ENCODE data around the gene METTL22.
"Not testable (repeated sequence)": the region's sequence is repeated elsewhere in the genome, so short reads cannot be mapped to it uniquely, and the experiment has no call there.

Gene METTL22

DNA sequence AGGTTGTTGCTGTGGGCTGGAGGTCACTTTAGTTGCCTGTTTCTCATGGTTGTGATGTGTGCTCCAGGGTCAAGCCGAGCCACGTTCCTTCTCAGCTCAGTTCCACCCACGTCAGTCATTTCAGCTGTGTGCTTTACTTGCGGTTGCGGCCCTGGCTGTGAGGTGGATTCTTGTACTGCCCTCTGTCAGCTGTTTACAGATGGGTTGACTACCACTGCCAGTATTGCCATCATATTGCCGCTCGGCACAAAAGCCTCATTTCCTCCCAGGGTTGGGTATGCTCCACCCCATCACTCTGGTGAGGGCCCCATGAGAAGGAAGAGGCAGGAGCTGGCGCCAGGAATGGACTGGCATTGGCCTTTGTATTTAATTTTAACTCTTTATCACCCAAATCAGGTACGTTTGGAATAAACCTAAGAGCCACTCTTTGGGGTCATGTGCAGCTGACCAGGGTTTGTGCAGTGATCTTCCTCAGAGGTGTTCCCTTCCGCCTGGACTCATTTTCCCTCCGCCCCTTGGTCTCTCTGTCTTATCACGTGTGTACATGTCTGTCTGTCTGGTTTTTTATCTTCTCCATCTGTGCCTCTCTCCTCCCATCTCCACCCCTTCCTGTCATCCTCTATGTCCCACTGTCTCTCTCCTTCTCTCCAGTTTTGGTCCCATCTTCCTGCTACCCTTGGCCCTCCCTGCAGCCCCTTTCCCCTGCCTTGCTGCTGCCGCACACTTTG lies 25.0 kb downstream of the METTL22 start:
- Histone ChIP-seq H3K4me2 (ENCODE audit: low read length) (no peak overlapping the region), H3K36me3 (replicated peaks; ENCODE audit: low read depth, low read length) (peaks cover 34% of the 10 kb centered on the region), H3K4me1 (ENCODE audit: low read length) (no peaks in the 10 kb centered on the region), H4K20me1 (ENCODE audit: insufficient read depth, low read length) (no peaks in the 10 kb centered on the region), H2AFZ (ENCODE audit: low read depth, low read length) (no peak overlapping the region), H3K27me3 (ENCODE audit: low read depth, low read length) (no peaks in the 10 kb centered on the region), H3K4me3 (ENCODE audit: low read length) (no peak overlapping the region), H3K9ac (ENCODE audit: low read length) (no peak overlapping the region), H3K79me2 (ENCODE audit: low read length) (no peaks in the 10 kb centered on the region), H3K27ac (ENCODE audit: low read length) (no peak overlapping the region), H3K9me3 (ENCODE audit: insufficient read depth, low read length) (no peaks in the 10 kb centered on the region)
- TF ChIP-seq, protein P1, sequence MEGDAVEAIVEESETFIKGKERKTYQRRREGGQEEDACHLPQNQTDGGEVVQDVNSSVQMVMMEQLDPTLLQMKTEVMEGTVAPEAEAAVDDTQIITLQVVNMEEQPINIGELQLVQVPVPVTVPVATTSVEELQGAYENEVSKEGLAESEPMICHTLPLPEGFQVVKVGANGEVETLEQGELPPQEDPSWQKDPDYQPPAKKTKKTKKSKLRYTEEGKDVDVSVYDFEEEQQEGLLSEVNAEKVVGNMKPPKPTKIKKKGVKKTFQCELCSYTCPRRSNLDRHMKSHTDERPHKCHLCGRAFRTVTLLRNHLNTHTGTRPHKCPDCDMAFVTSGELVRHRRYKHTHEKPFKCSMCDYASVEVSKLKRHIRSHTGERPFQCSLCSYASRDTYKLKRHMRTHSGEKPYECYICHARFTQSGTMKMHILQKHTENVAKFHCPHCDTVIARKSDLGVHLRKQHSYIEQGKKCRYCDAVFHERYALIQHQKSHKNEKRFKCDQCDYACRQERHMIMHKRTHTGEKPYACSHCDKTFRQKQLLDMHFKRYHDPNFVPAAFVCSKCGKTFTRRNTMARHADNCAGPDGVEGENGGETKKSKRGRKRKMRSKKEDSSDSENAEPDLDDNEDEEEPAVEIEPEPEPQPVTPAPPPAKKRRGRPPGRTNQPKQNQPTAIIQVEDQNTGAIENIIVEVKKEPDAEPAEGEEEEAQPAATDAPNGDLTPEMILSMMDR (IDR thresholded peaks at IDR 0.05; ENCODE audit: low read depth, low read length) = no peak
- no peak for TF ChIP-seq EZH2phosphoT487 (IDR thresholded peaks at IDR 0.05; ENCODE audit: low read depth)

DNA sequence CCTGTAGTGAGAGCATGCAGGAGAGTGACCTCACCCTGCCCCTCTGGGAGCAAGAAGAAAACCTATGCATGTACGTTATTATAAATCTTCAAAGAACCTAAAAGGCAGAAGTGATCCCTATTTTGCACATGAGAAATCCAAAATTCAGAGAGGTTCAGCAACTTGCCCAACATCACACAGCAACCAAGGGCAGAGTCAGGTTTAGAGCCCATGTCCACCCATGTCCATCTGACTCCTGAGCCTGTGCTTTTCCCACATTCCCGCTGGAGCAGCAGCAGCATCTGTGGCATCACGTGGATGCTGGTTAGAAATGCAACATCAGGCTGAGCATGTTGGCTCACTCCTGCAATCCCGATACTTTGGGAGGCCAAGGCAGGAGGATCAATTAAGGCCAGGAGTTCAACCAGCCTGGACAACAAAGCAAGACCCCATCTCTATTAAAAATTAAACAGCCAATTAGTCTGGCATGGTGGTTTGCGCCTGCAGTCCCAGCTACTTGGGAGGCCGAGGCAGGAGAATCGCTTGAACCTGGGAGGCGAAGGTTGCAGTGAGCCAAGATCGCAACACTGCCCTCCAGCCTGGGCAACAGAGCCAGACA lies 26.3 kb downstream of the METTL22 start:
- Histone ChIP-seq H3K4me3 (ENCODE audit: low read length) (no peak overlapping the region), H3K36me3 (replicated peaks; ENCODE audit: low read depth, low read length) (peaks cover 23% of the 10 kb centered on the region), H3K9me3 (ENCODE audit: insufficient read depth, low read length) (no peaks in the 10 kb centered on the region), H2AFZ (ENCODE audit: low read depth, low read length) (no peak overlapping the region), H3K79me2 (ENCODE audit: low read length) (no peaks in the 10 kb centered on the region), H4K20me1 (ENCODE audit: insufficient read depth, low read length) (no peaks in the 10 kb centered on the region), H3K4me1 (ENCODE audit: low read length) (no peaks in the 10 kb centered on the region), H3K9ac (ENCODE audit: low read length) (no peak overlapping the region), H3K27ac (ENCODE audit: low read length) (no peak overlapping the region), H3K4me2 (ENCODE audit: low read length) (no peak overlapping the region), H3K27me3 (ENCODE audit: low read depth, low read length) (no peaks in the 10 kb centered on the region)
- no peak for TF ChIP-seq EZH2phosphoT487 (IDR thresholded peaks at IDR 0.05; ENCODE audit: low read depth)
- TF ChIP-seq, protein P1 (IDR thresholded peaks at IDR 0.05; ENCODE audit: low read depth, low read length) = no peak

DNA sequence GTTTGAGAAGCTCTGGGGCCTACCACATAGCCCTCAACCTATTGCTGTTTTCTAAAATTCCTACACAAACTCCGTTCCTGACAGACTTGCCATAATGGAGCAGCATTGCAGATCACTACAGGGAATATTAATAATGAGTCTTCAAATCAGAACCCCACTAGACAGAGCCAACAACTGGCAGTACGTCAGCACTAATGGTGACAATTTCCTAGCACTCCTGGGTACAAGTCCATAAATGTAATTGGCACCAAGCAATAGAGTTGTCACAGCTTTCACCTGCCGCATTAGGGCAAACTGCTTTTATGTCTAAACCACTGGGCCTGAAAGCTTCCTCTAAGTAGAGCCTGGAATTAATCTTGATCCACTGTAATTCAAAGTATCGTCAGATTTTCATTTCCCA lies 27.4 kb downstream of the METTL22 start:
- Histone ChIP-seq H3K27ac (ENCODE audit: low read length) (no peak overlapping the region), H3K4me3 (ENCODE audit: low read length) (no peak overlapping the region), H2AFZ (ENCODE audit: low read depth, low read length) (no peak overlapping the region), H3K9ac (ENCODE audit: low read length) (no peak overlapping the region), H4K20me1 (ENCODE audit: insufficient read depth, low read length) (no peaks in the 10 kb centered on the region), H3K27me3 (ENCODE audit: low read depth, low read length) (no peaks in the 10 kb centered on the region), H3K4me1 (ENCODE audit: low read length) (no peaks in the 10 kb centered on the region), H3K4me2 (ENCODE audit: low read length) (no peak overlapping the region), H3K9me3 (ENCODE audit: insufficient read depth, low read length) (no peaks in the 10 kb centered on the region), H3K36me3 (replicated peaks; ENCODE audit: low read depth, low read length) (peaks cover 19% of the 10 kb centered on the region), H3K79me2 (ENCODE audit: low read length) (no peaks in the 10 kb centered on the region)
- TF ChIP-seq, protein P1 (IDR thresholded peaks at IDR 0.05; ENCODE audit: low read depth, low read length) = no peak
- no peak for TF ChIP-seq EZH2phosphoT487 (IDR thresholded peaks at IDR 0.05; ENCODE audit: low read depth)

DNA sequence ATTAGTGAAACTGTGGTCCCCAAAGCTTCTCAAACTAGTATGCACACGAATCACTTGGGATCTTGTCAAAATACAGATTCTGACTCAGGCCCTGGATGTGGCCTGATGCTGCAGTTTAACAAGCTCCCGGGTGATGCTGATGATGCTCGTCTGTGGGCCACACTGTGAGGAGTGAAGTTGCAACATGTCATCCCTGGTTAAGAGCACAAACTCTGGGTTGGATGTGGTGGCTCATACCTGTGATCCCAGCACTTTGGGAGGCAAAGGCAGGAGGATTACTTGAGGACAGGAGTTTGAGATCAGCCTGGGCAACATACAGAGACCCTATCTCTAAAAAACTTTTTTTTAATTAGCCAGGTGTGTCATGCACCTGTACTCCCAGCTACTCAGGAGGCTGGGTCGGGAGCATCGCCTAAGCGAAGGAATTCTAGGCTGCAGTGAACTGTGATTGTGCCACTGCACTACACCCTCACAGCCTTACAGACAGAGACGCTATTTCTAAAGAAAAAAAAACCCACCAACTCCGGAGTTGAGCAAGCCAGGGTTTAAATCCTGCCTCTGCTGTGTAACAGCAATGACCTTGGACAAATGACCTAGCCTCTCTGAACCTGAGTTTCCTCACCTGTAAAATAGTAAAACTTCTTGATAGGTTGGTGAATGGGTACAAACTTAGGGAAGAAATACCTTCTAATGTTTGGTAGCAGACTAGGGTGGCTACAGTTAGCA lies 28.5 kb downstream of the METTL22 start:
- Histone ChIP-seq H3K4me2 (ENCODE audit: low read length) (no peak overlapping the region), H3K79me2 (ENCODE audit: low read length) (no peaks in the 10 kb centered on the region), H3K27me3 (ENCODE audit: low read depth, low read length) (no peaks in the 10 kb centered on the region), H3K4me3 (ENCODE audit: low read length) (no peak overlapping the region), H4K20me1 (ENCODE audit: insufficient read depth, low read length) (no peaks in the 10 kb centered on the region), H3K9ac (ENCODE audit: low read length) (no peak overlapping the region), H3K27ac (ENCODE audit: low read length) (no peak overlapping the region), H3K36me3 (replicated peaks; ENCODE audit: low read depth, low read length) (peaks cover 16% of the 10 kb centered on the region), H3K9me3 (ENCODE audit: insufficient read depth, low read length) (no peaks in the 10 kb centered on the region), H2AFZ (ENCODE audit: low read depth, low read length) (no peak overlapping the region), H3K4me1 (ENCODE audit: low read length) (peaks cover 2% of the 10 kb centered on the region; the same call in 1 of the 2 replicates)
- TF ChIP-seq EZH2phosphoT487 (IDR thresholded peaks at IDR 0.05; ENCODE audit: low read depth) = no peak
- TF ChIP-seq, protein P1 (IDR thresholded peaks at IDR 0.05; ENCODE audit: low read depth, low read length) = no peak

DNA sequence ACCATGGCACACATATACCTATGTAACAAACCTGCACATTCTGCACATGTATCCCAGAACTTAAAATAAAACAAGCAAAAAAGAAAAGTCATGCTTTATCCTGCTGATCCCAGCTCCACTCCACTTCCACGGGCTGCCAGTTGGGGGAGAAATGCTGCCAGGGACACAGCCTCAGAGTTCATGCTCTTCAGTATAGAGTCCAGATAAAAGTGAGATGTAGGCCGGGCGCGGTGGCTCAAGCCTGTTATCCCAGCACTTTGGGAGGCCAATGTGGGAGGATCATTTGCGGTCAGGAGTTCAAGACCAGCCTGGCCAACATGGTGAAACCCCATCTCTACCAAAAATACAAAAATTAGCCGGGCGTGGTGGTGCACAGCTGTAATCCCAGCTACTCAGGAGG lies 30.5 kb downstream of the METTL22 start:
- H3K4me2 ChIP-seq (ENCODE audit: low read length); H3K36me3 ChIP-seq (replicated peaks; ENCODE audit: low read depth, low read length); H3K4me1 ChIP-seq (ENCODE audit: low read length); H3K27me3 ChIP-seq (ENCODE audit: low read depth, low read length); H4K20me1 ChIP-seq (ENCODE audit: insufficient read depth, low read length); H3K79me2 ChIP-seq (ENCODE audit: low read length); H2AFZ ChIP-seq (ENCODE audit: low read depth, low read length); H3K9ac ChIP-seq (ENCODE audit: low read length); H3K4me3 ChIP-seq (ENCODE audit: low read length); H3K9me3 ChIP-seq (ENCODE audit: insufficient read depth, low read length); H3K27ac ChIP-seq (ENCODE audit: low read length): not testable (repeated sequence)
